Measurements from ENCODE around the gene PHF5A.

GRCh38 chr22:41445129-41446056, 23.1 kb downstream of the PHF5A start:
- no peak for TF ChIP-seq CTCF (IDR thresholded peaks at IDR 0.05; ENCODE audit: low read length)
- no peak for TF ChIP-seq EZH2 (IDR thresholded peaks at IDR 0.05; ENCODE audit: borderline replicate concordance, low read length)
